LNCAP (cell line): ENCODE measurements around the gene TAGLN2.

ENCODE experiments used
- TF ChIP-seq, protein P1 (sequence below): fragments of 450-650 bp; IDR thresholded peaks from 2 replicates; pipeline ENCODE4 v1.5.1; 2017; ENCODE audit warnings: mild to moderate bottlenecking

The TAGLN2 gene

DNA sequence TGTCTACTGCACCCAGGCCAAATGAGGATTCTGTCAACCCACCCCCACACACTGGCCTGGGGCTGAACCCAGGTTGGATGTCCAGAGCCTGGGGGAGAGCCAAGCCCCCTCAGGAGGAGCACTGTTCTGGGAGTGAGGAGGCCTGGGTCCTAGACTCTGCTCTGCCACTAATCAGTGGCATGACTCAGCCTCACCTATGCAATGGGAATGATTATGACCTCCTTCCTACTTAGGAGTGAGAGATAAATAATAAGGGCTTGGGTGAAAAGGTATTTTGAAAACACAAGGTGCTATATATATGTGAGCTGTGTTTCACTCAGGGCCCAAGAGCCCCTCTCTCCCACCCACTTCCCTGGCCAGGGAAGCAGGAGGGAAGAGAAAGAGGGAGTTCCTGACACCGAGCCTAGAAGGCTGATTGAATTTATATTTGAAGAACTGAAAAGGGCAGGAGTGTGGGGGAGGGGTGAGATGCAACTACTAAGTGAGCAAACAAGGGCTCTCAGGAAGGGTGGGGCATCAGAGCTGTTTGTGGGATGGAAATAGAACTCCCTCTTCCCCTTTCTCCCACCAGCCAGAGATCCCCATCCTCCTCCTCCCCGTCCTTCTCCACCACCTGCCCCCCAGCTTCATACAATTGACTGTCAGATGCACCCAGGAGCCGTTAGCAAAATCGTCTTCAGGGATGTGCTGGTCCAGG lies 11.9 kb upstream of the TAGLN2 start:
- TF ChIP-seq, protein P1, sequence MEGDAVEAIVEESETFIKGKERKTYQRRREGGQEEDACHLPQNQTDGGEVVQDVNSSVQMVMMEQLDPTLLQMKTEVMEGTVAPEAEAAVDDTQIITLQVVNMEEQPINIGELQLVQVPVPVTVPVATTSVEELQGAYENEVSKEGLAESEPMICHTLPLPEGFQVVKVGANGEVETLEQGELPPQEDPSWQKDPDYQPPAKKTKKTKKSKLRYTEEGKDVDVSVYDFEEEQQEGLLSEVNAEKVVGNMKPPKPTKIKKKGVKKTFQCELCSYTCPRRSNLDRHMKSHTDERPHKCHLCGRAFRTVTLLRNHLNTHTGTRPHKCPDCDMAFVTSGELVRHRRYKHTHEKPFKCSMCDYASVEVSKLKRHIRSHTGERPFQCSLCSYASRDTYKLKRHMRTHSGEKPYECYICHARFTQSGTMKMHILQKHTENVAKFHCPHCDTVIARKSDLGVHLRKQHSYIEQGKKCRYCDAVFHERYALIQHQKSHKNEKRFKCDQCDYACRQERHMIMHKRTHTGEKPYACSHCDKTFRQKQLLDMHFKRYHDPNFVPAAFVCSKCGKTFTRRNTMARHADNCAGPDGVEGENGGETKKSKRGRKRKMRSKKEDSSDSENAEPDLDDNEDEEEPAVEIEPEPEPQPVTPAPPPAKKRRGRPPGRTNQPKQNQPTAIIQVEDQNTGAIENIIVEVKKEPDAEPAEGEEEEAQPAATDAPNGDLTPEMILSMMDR, result no peak

DNA sequence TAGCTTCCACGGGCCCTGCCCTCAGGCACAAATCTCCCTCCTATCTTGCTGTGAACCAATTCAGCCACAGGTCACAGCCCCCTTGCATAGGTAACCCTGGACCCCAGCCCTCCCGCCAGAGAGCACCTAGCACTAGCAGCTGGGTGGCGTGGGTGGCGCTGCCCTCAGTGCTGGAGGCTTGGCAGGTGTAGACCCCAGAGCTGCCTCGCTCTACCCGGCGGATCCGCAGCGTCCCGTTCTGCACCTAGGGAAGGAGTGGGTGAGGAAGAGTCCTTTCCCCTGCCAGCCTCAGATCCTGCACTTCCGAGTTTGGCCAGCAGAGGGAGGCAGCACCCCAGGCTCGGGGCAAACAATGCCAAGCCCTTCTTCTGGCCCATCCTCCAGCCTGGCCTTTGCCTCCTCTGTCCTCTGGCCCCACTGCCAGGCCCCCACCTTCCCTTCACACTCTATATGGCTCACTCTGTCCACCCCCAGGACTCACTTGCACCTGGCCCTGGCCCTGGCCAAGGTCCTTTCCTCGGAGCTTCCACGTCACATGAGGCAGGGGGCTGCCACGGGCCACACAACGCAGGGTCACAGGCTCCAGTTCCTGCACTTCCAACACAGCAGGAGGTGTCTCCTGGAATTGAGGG lies 11.1 kb upstream of the TAGLN2 start:
- TF ChIP-seq, protein P1, result peak; percentile 97

DNA sequence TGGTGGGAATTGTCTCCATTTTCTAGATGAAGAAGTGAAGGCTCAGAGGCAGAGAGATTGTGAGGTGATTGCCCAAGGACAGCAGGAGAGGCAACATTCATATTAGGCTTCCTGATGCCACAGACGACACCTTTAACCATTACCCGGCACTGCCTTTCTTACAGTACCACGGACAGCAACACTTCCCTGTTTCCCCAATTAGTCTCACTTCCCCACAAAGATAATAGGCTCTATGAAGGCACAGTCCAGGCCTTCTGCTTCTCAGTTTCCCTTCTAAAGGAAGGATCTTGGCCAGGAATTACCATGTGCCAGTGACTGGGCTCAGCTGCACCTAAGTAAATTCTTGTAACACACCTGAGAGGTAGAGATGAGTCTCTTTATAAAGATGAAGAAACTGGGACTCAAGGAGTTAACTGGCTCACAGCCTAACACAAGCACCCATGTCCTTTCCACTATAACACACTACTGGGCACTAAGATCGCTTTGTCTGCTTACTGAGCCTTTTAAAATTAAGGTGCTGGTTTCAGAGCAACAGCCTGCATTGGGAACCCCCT lies 10.5 kb upstream of the TAGLN2 start:
- TF ChIP-seq, protein P1, result no peak

DNA sequence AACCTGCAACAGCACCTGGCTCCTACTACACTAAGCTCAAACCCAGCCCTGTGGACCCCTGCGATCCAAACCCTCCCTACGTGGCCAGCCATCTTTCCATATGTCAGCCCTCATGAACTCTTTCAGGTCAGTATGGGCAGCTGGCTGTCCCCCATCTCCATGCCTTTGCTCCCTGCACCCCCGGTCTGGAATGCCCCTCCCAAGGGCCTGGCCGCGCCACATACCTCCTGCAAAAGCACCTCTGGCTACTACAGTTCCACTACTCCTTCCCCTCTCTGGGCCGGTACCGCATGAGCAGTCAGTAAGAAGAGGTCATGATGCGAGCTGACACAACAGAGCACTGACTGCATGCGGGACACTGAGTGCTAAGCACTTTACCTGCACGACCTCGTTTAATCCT lies 10.0 kb upstream of the TAGLN2 start:
- TF ChIP-seq, protein P1, result no peak

DNA sequence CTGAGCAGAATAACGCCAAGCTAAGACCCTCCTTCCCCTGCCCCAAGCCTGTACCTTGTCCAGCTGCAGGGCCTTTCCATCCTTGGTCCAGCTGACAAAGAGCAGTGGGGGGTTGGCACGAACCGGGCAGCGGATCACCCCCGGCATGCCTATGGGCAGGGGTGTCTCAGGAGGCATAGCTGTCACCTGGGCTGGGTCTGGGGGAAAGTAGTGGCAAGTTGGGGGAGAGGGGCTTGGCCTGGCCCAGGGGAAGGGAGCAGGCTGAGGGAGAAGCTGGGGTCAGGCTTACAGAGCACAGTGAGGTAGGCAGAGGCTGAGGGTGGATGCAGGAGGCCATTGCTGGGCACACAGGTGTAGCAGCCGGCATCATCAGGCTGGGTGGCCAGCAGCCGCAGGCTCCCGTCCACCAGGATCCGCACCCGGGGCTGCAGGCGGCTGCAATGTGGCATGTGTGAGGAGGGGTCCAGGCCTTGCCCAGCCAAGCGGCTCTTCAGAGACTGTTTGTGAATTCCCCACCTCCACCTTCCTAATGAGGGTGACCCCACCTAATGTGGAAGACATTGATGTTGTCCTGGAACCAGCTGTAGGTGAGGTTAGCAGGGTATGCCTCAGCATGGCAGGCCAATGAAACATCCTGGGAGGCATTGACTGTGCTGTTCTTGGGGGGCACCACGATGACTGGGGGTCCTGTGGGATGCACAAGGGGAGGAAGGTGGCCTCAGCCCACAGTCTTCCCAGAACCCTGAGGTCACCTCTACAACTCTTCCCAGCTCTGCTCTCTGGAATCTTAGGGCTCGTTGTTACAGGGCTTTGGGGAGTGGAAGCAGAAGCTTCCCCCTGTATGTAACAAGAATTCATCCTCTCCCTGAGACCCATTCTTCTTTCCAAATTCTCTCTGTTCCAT lies 9.1 kb upstream of the TAGLN2 start:
- TF ChIP-seq, protein P1, result no peak

DNA sequence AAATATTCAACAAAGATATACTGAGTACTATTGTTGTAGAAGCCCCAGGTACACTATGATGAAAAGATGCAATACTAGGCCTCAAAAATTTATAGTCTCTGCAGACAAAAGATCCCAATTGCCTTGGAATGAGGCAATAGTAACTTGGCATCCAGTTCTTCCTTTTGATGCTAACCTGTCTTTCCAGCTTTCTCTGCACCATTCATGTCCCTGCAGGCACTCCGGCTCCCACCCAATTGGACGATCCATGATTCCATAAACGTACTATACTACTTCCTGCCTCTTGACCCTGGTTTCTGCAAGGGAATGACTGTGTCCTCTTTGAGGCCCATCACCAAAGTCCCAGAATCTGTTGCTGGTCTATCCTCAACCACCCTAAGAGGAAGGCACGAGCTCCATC lies 8.0 kb upstream of the TAGLN2 start:
- TF ChIP-seq, protein P1, result no peak
